Spleen (tissue), 11 donors: ENCODE measurements around the gene PEX14. TPM values are rescaled to one million over a fixed set of nuclear protein-coding genes. Genes with fewer than 3 reads are reported as not detected.

ENCODE experiments used
- DNase-seq: peaks from one replicate; pipeline ENCODE4 v3.0.0-alpha.2; 2020
- H3K27ac ChIP-seq, 8 donors: fragments of 200-600 bp; sonication (generic) in 7 of 8; 1 replicate in 4 of 8; 2 replicates in 4 of 8; pipeline versions ENCODE4 v1.5.0 to v1.8.0; 2016 to 2021; ENCODE audit warnings: inconsistent platforms in 4 of 8, mild to moderate bottlenecking in 4 of 8, moderate library complexity in 1 of 8
- H3K27me3 ChIP-seq, 7 donors: fragments of 200-600 bp; sonication (generic) in 6 of 7; replicated peaks in 1 of 7; 1 replicate in 4 of 7; 2 replicates in 3 of 7; pipeline versions ENCODE4 v1.5.0 to v1.8.0; 2016 to 2021; ENCODE audit warnings: inconsistent platforms in 3 of 7, mild to moderate bottlenecking in 1 of 7
- H3K36me3 ChIP-seq, 6 donors: fragments of 200-600 bp; sonication (generic) in 5 of 6; 1 replicate in 4 of 6; 2 replicates in 2 of 6; pipeline versions ENCODE4 v1.5.0 to v1.8.0; 2016 to 2021; ENCODE audit warnings: inconsistent platforms in 2 of 6
- H3K4me1 ChIP-seq, 6 donors: fragments of 200-600 bp; sonication (generic) in 5 of 6; 1 replicate in 3 of 6; 2 replicates in 3 of 6; pipeline versions ENCODE4 v1.5.0 to v1.8.0; 2016 to 2021; ENCODE audit warnings: inconsistent platforms in 3 of 6
- H3K4me3 ChIP-seq, 8 donors: fragments of 200-600 bp; sonication (generic) in 7 of 8; 1 replicate in 4 of 8; 2 replicates in 4 of 8; pipeline versions ENCODE4 v1.5.0 to v1.8.0; 2016 to 2021; ENCODE audit warnings: inconsistent platforms in 4 of 8, mild to moderate bottlenecking in 4 of 8, moderate library complexity in 2 of 8
- H3K9me3 ChIP-seq, 8 donors: fragments of 200-600 bp; sonication (generic) in 7 of 8; 1 replicate in 4 of 8; 2 replicates in 4 of 8; pipeline versions ENCODE4 v1.5.0 to v1.8.0; 2016 to 2021; ENCODE audit warnings: inconsistent platforms in 4 of 8
- POLR2A ChIP-seq, 3 donors: fragments of 450-650 bp; IDR thresholded peaks; one replicate each; pipeline ENCODE4 v1.5.1; 2017; ENCODE audit warnings: antibody characterized with exemption in 3 of 3, mild to moderate bottlenecking in 1 of 3
- POLR2AphosphoS5 ChIP-seq, 3 donors: sonication (generic); formaldehyde crosslinking; IDR thresholded peaks; one replicate each; pipeline ENCODE4 v1.5.1; 2017; ENCODE audit warnings: antibody characterized with exemption in 3 of 3
- WGBS, 5 donors: extraction: QIAGEN DNeasy Blood & Tissue Kit in 3 of 5; methylation state at CpG; one replicate each; pipeline versions ENCODE4 v1.1.5 to v1.1.7; 2013 to 2018; 5-methylcytosine and 5-hydroxymethylcytosine counted together
- intact Hi-C: fragments of 100-400 bp; cut with DNase I; formaldehyde crosslinking; loops from one replicate; pipeline ENCODE4 v1.15.0; 2023; ENCODE audit warnings: low total_unique reads
- polyA plus RNA-seq, 3 donors: library from polyadenylated mRNA; stranded (reverse); fragments of 200-250 nt; gene quantifications; one replicate each; pipeline ENCODE4 v1.2.1, GENCODE V29; 2013
- total RNA-seq, 7 donors: library from RNA; depleted of rRNA in 3 of 7; stranded (reverse); fragments of >200 nt in 3 of 7; fragmentation: NEBNext Ultra II Directional in 4 of 7; extraction: Animal tissue kit (Norgen Biotek cat#: 25700) in 4 of 7; gene quantifications; one replicate each; pipeline versions ENCODE4 v1.1.0 to v1.2.1, GENCODE V29; 2016 to 2021
- TF ChIP-seq, protein P1 (sequence below), 11 experiments: fragments of 200-600 bp in 7 of 11; fragments of 450-650 bp in 4 of 11; sonication (generic) in 4 of 11; IDR thresholded peaks in 8 of 11; conservative IDR thresholded peaks in 3 of 11; 1 replicate in 7 of 11; 2 replicates in 4 of 11; pipeline versions ENCODE4 v1.4.0 to v1.8.0; 2016 to 2021; ENCODE audit warnings: antibody characterized with exemption in 11 of 11, inconsistent platforms in 4 of 11, mild to moderate bottlenecking in 1 of 11
- donor health status: healthy with polysubstance abuse.
- donor health status: DM: no; HTN: no; CAD: no; lungs with moderate emphysema.
- donor health status: DM: no; HTN: no; CAD: no.
- donor health status: Bipolar disorder and iron deficiency.
- donor health status: healthy.
- donor health status: DM: no; HTN: no; CAD: no.
- donor health status: DM: yes; HTN: yes; CAD: no.

Gene PEX14
- total and polyA plus RNA-seq, 10 donors = 9.3 to 19.7 (median 12.1) TPM

GRCh38 chr1:10625554-10625953 is 150.8 kb downstream of the PEX14 start:
- no peaks in the 10 kb centered on the region for H3K9me3 ChIP-seq
- 90 to 97% (median 92%) methylated on average over 5 to 10 of the region's 10 CpGs for WGBS, 5 donors
- no peaks in the 10 kb centered on the region for H3K4me1 ChIP-seq
- no peak overlapping the region for H3K4me3 ChIP-seq
- intact Hi-C loops = no loop called here
- DNase-seq = peak; percentile 33
- no peak overlapping the region for H3K27ac ChIP-seq
- TF ChIP-seq POLR2A (IDR thresholded peaks at IDR 0.05) = no peak
- TF ChIP-seq, protein P1, sequence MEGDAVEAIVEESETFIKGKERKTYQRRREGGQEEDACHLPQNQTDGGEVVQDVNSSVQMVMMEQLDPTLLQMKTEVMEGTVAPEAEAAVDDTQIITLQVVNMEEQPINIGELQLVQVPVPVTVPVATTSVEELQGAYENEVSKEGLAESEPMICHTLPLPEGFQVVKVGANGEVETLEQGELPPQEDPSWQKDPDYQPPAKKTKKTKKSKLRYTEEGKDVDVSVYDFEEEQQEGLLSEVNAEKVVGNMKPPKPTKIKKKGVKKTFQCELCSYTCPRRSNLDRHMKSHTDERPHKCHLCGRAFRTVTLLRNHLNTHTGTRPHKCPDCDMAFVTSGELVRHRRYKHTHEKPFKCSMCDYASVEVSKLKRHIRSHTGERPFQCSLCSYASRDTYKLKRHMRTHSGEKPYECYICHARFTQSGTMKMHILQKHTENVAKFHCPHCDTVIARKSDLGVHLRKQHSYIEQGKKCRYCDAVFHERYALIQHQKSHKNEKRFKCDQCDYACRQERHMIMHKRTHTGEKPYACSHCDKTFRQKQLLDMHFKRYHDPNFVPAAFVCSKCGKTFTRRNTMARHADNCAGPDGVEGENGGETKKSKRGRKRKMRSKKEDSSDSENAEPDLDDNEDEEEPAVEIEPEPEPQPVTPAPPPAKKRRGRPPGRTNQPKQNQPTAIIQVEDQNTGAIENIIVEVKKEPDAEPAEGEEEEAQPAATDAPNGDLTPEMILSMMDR (IDR thresholded peaks at IDR 0.05 in 8 of 11, conservative IDR thresholded peaks at IDR 0.05 in 3 of 11) = no peak
- TF ChIP-seq POLR2AphosphoS5 (IDR thresholded peaks at IDR 0.05) = no peak
- no peaks in the 10 kb centered on the region for H3K27me3 ChIP-seq
- peaks cover 0 to 99% (median 53%) of the 10 kb centered on the region in 6 donors for H3K36me3 ChIP-seq

DNA sequence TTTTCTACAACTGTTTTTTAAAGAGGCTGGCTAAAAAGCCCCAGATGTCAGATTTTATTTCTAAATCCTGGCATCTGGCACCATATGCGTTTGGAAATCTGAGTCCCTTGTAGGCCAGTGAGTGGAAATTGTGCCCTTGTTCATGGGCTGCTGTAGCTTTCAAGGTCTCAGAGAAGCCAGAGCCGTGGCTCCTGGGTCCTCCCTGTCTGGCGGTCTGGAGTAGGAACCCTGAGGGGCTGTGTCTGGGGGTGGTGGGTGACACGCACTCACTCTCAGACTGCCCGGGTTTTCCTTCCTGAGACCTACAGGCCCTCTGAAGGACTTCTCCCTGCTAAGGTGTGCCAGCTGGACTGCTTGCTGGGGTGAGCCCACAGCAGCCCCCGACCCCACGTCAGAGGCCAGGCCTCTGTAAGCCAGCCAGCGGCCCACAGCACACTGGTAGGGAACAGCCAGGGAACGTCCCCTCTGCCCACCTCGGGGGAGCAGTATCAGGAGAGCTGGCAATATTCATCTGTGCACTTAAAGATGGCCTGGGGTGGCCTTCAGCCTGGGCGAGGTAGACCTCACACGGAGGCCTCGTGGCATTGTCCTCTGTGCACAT is 151.5 kb downstream of the PEX14 start:
- 86 to 94% (median 89%) methylated on average over 12 to 13 of the region's 13 CpGs for WGBS, 5 donors
- DNase-seq = peak; percentile 46
- H3K9me3 ChIP-seq = no peaks in the 10 kb centered on the region
- peaks cover 0 to 100% (median 58%) of the 10 kb centered on the region in 6 donors for H3K36me3 ChIP-seq
- H3K27ac ChIP-seq = no peak overlapping the region
- no peaks in the 10 kb centered on the region for H3K27me3 ChIP-seq
- H3K4me3 ChIP-seq = no peak overlapping the region
- intact Hi-C loops = no loop called here
- H3K4me1 ChIP-seq = peaks cover 0 to 4% (median 0%) of the 10 kb centered on the region in 6 donors
- TF ChIP-seq POLR2AphosphoS5 (IDR thresholded peaks at IDR 0.05) (no peak), POLR2A (IDR thresholded peaks at IDR 0.05) (no peak)
- TF ChIP-seq, protein P1 (IDR thresholded peaks at IDR 0.05 in 8 of 11, conservative IDR thresholded peaks at IDR 0.05 in 3 of 11) = no peak

DNA sequence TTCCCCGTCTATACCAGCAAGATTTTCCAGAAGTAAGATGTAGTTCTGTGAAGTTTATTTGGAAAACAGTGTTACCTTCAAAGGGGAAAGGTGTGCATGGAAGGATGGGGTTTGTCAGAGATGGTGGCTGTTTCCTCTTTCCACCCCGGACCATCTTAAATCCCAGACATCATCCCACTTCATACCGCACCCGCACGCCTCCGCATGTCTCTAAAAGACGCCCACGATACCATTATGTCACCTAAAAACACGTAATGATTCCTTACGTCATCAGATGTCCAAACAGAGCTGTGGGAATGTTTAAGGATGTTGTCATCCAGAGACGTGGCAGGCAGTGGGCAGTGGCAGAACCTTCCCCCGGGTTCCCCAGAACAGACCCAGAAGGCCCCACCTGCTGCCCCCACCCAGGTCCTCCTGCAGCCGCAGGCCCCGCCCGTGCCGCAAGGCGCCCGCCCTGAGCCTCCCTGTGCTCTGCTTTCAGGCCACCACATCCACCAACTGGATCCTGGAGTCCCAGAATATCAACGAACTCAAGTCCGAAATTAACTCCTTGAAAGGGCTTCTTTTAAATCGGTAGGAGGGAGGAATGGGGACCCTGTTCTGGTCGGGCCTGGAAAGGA is 152.2 kb downstream of the PEX14 start:
- H3K4me1 ChIP-seq = peaks cover 0 to 5% (median 0%) of the 10 kb centered on the region in 6 donors
- no peak overlapping the region for H3K4me3 ChIP-seq
- no peaks in the 10 kb centered on the region for H3K9me3 ChIP-seq
- peaks cover 0 to 100% (median 58%) of the 10 kb centered on the region in 6 donors for H3K36me3 ChIP-seq
- no peaks in the 10 kb centered on the region for H3K27me3 ChIP-seq
- WGBS, 5 donors = 90 to 95% (median 91%) methylated on average over 20 to 22 of the region's 22 CpGs
- intact Hi-C loops = no loop called here
- H3K27ac ChIP-seq = no peak overlapping the region
- peak; percentile 56 for DNase-seq
- TF ChIP-seq, protein P1 (IDR thresholded peaks at IDR 0.05 in 8 of 11, conservative IDR thresholded peaks at IDR 0.05 in 3 of 11) = no peak
- TF ChIP-seq POLR2AphosphoS5 (IDR thresholded peaks at IDR 0.05) (no peak), POLR2A (IDR thresholded peaks at IDR 0.05) (no peak)

GRCh38 chr1:10628685-10629084 is 153.9 kb downstream of the PEX14 start:
- H3K27me3 ChIP-seq = no peaks in the 10 kb centered on the region
- intact Hi-C loops = no loop called here
- H3K36me3 ChIP-seq = peaks cover 0 to 100% (median 51%) of the 10 kb centered on the region in 6 donors
- H3K27ac ChIP-seq = no peak overlapping the region
- TF ChIP-seq POLR2AphosphoS5 (IDR thresholded peaks at IDR 0.05) = no peak
- no peak for TF ChIP-seq POLR2A (IDR thresholded peaks at IDR 0.05)
- TF ChIP-seq, protein P1 (IDR thresholded peaks at IDR 0.05 in 8 of 11, conservative IDR thresholded peaks at IDR 0.05 in 3 of 11) = no peak
- 86 to 94% (median 89%) methylated on average over 6 to 7 of the region's 7 CpGs for WGBS, 5 donors
- H3K9me3 ChIP-seq = no peaks in the 10 kb centered on the region
- H3K4me1 ChIP-seq = peaks cover 0 to 5% (median 0%) of the 10 kb centered on the region in 6 donors
- DNase-seq = no peak
- H3K4me3 ChIP-seq = no peak overlapping the region
